Activated CD4-positive, alpha-beta T cell treated with anti-CD3 and anti-CD28 coated beads for 36 hours (primary cell): ENCODE measurements around the gene ZXDC. TPM values are rescaled to one million over a fixed set of nuclear protein-coding genes. Genes with fewer than 3 reads are reported as not detected.
A peak's percentile ranks its signal among the peaks of the same experiment; 100 is the strongest.

ENCODE experiments used
- ATAC-seq: fragments of 200-7000 bp; cut with Tn5 transposase; one replicate; pipeline ENCODE4 v1.10.0; 2021; ENCODE audit warnings: mild to moderate bottlenecking, moderate library complexity
- CTCF ChIA-PET: fragments of 350-600 bp; sonication (Branson Sonifier 250); formaldehyde crosslinking; loops from one replicate; lab custom pipeline; 2021; ENCODE audit warnings: antibody characterized with exemption; lab: Charles Lee
- POLR2A ChIA-PET: fragments of 350-600 bp; sonication (Branson Sonifier 250); formaldehyde crosslinking; loops from one replicate; lab custom pipeline; 2021; ENCODE audit warnings: antibody characterized with exemption, inconsistent platforms; lab: Charles Lee
- DNase-seq: peaks from one replicate; pipeline ENCODE4 v3.0.0-alpha.2; 2020
- H3K27ac Mint-ChIP-seq: one replicate; pipeline ENCODE4 v1.8.0; 2021; ENCODE audit warnings: mixed read lengths
- H3K27me3 Mint-ChIP-seq: one replicate; pipeline ENCODE4 v1.8.0; 2021; ENCODE audit warnings: mixed read lengths
- H3K36me3 Mint-ChIP-seq: one replicate; pipeline ENCODE4 v1.8.0; 2021; ENCODE audit warnings: low read depth, mixed read lengths
- H3K4me1 Mint-ChIP-seq: one replicate; pipeline ENCODE4 v1.8.0; 2021; ENCODE audit warnings: mixed read lengths
- H3K4me3 Mint-ChIP-seq: one replicate; pipeline ENCODE4 v1.8.0; 2021; ENCODE audit warnings: mild to moderate bottlenecking, moderate library complexity, mixed read lengths
- H3K9me3 Mint-ChIP-seq: one replicate; pipeline ENCODE4 v1.8.0; 2021; ENCODE audit warnings: low read depth, mixed read lengths
- intact Hi-C, 2 experiments: fragments of 100-400 bp; cut with DNase I in 1 of 2; cut with micrococcal nuclease in 1 of 2; formaldehyde crosslinking; loops; one replicate each; pipeline versions ENCODE4 v1.14.2 to v1.15.1; 2022 to 2024; cut with DNase I, micrococcal nuclease
- total RNA-seq, 2 experiments: library from RNA; stranded (reverse); gene quantifications; one replicate each; pipeline ENCODE4 v1.2.3, GENCODE V29; 2021

The ZXDC gene, protein sequence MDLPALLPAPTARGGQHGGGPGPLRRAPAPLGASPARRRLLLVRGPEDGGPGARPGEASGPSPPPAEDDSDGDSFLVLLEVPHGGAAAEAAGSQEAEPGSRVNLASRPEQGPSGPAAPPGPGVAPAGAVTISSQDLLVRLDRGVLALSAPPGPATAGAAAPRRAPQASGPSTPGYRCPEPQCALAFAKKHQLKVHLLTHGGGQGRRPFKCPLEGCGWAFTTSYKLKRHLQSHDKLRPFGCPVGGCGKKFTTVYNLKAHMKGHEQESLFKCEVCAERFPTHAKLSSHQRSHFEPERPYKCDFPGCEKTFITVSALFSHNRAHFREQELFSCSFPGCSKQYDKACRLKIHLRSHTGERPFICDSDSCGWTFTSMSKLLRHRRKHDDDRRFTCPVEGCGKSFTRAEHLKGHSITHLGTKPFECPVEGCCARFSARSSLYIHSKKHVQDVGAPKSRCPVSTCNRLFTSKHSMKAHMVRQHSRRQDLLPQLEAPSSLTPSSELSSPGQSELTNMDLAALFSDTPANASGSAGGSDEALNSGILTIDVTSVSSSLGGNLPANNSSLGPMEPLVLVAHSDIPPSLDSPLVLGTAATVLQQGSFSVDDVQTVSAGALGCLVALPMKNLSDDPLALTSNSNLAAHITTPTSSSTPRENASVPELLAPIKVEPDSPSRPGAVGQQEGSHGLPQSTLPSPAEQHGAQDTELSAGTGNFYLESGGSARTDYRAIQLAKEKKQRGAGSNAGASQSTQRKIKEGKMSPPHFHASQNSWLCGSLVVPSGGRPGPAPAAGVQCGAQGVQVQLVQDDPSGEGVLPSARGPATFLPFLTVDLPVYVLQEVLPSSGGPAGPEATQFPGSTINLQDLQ
- 10 to 100 TPM; 21.6 to 23.1 TPM for total RNA-seq

GRCh38 chr3:126475413-126476114, at the start of gene ZXDC:
ZXDC (minus strand) TSS chr3:126475891; CDS start chr3:126475865, 26 bp downstream.
- peak within 1 kb of the TSS; percentile 95 for H3K4me3 Mint-ChIP-seq
- H3K4me1 Mint-ChIP-seq = peaks cover 40% of the 10 kb centered on the region
- ChIA-PET POLR2A (no interaction called here), CTCF (interaction anchor here (0.6 to 2.1 kb wide), 5 partner anchors 9 to 127 kb away, joined by 3 to 7 read pairs (median 3); no protein-coding TSS in a partner anchor)
- ATAC-seq = peak; percentile 88
- peak within 1 kb of the TSS; percentile 91 for H3K27ac Mint-ChIP-seq
- H3K9me3 Mint-ChIP-seq = no peaks in the 10 kb centered on the region
- intact Hi-C loops = loop anchor here (1.0 to 10.0 kb wide), 16 partner anchors 118 to 1741 kb away; partner anchors contain the start of genes KLF15 (in 2 of the 2), SLC41A3 (in 2 of the 2), CHCHD6 (in 1 of the 2) and MCM2 (in 1 of the 2)
- H3K36me3 Mint-ChIP-seq = peaks cover 23% of the 10 kb centered on the region
- peak; percentile 96 for DNase-seq
- H3K27me3 Mint-ChIP-seq = no peaks in the 10 kb centered on the region

DNA sequence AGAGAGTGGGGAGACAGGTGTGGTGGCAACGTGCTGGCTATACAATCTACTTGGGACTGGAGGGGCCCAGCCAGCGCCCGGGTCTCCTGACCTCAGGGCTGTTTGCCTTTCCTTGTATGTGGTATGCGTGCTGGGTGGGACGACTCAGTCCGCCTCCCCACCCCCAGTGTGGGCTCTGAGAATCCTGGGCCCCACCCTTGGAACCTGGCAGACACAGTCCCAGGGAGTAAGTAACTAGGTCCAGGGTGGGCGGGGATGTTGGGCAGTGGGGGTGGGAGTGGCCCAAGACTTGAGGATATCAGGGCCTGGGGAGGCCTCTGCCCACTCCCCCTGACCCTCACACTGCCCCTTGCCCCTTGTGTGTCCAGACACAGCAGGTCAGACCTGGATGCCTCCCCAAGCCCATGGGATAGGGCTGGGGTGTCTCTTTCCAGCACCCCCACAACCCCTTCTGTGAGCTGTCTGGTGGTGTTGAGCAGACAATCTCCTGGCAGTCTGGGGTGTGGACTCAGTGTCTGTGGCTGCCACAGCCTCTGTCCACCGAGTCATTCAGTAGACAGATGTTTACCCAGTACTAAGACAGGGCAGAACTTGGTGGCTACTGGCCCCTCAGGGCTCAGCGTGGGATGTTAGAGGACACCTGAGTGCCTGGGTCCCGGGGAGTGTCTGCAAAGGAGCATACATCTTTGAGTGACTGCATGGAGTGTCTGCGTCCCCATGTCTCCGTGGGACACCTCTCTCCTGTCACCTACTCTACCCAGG, 49.6 kb upstream of the ZXDC start:
- Mint-ChIP-seq H3K4me3 (no peak overlapping the region), H3K9me3 (no peaks in the 10 kb centered on the region), H3K36me3 (no peaks in the 10 kb centered on the region), H3K4me1 (no peaks in the 10 kb centered on the region), H3K27me3 (peaks cover 7% of the 10 kb centered on the region), H3K27ac (no peak overlapping the region)
- ATAC-seq (no peak), DNase-seq (no peak)
- intact Hi-C loops = loop anchor here in 1 of 2 experiments (10.0 kb wide), 1 partner anchor 1020 kb away; no protein-coding TSS in a partner anchor
- ChIA-PET CTCF (interaction anchor here (0.7 kb wide), 1 partner anchor 1044 kb away, joined by 3 read pairs; no protein-coding TSS in a partner anchor), POLR2A (no interaction called here)

- Mint-ChIP-seq H3K4me3 (no peak overlapping the region), H3K36me3 (no peaks in the 10 kb centered on the region), H3K27ac (no peak overlapping the region), H3K27me3 (peaks cover 7% of the 10 kb centered on the region), H3K9me3 (no peaks in the 10 kb centered on the region), H3K4me1 (no peaks in the 10 kb centered on the region)
- ChIA-PET CTCF (interaction anchor here (0.7 kb wide), 1 partner anchor 1044 kb away, joined by 3 read pairs; no protein-coding TSS in a partner anchor), POLR2A (no interaction called here)
- no peak for ATAC-seq
- intact Hi-C loops = loop anchor here in 1 of 2 experiments (5.0 to 10.0 kb wide), 2 partner anchors 933 to 1020 kb away; no protein-coding TSS in a partner anchor
- DNase-seq = peak; percentile 36
Observed at GRCh38 chr3:126524429-126524988, 48.8 kb upstream of the ZXDC start.

DNA sequence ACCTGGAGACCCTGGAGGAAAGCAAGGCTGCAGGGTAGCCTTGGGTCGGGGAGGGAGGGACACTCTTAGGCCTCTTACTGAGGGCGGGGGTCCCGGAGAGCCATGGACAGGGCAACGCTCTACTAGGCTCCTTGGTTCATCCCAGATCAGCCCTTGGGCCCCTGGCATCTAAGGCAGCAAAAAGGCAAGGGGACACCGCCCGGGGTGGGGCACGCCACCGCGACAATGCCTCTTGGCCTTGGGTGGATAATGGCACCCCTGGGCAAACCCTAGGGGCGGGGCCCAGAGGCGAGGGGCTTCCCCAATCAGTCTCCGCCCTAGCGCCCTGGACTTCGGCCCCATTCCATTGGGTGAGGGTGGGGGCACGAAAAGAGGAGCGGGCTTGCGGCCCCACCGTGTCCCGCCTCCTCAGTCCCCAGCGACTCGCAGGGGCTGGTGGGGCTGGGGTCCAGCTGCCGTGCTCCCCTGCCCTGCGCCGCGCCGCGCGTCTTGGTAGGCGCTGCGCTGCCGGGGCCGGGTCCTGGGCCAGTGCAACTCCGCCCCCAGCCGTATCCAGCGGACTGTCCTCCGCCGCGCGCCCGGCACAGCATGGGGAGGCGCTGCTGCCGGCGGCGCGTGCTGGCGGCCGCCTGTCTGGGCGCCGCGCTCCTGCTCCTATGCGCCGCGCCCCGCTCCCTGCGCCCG, 48.2 kb upstream of the ZXDC start, which contains the start of gene CHST13:
Gene CHST13 (plus strand): TSS at position 411 of the 684 bp plus-strand sequence. CDS start 178 bp downstream, at position 589.
- DNase-seq (peak; percentile 32), ATAC-seq (peak; percentile 63)
- ChIA-PET CTCF (interaction anchor here (0.7 to 1.8 kb wide), 3 partner anchors 10 to 217 kb away, joined by 7 to 14 read pairs (median 9); no protein-coding TSS in a partner anchor), POLR2A (no interaction called here)
- H3K4me3 Mint-ChIP-seq = no peak within 1 kb of the TSS
- no peak within 1 kb of the TSS for H3K27ac Mint-ChIP-seq
- H3K27me3 Mint-ChIP-seq = peaks cover 7% of the 10 kb centered on the region
- no peaks in the 10 kb centered on the region for H3K9me3 Mint-ChIP-seq
- intact Hi-C loops = loop anchor here in 1 of 2 experiments (5.0 to 10.0 kb wide), 2 partner anchors 933 to 1021 kb away; no protein-coding TSS in a partner anchor
- H3K4me1 Mint-ChIP-seq = no peaks in the 10 kb centered on the region
- no peaks in the 10 kb centered on the region for H3K36me3 Mint-ChIP-seq

GRCh38 chr3:126522363-126522788, 46.7 kb upstream of the ZXDC start:
- Mint-ChIP-seq H3K27ac (no peak overlapping the region), H3K36me3 (no peaks in the 10 kb centered on the region), H3K27me3 (peaks cover 7% of the 10 kb centered on the region), H3K4me3 (no peak overlapping the region), H3K9me3 (no peaks in the 10 kb centered on the region), H3K4me1 (no peaks in the 10 kb centered on the region)
- DNase-seq (peak; percentile 53), ATAC-seq (no peak)
- POLR2A ChIA-PET = no interaction called here
- CTCF ChIA-PET = interaction anchor here (0.6 to 1.8 kb wide), 17 partner anchors 9 to 1026 kb away, joined by 3 to 14 read pairs (median 3); no protein-coding TSS in a partner anchor
- intact Hi-C loops = loop anchor here (1.0 to 10.0 kb wide), 4 partner anchors 933 to 1025 kb away; no protein-coding TSS in a partner anchor

GRCh38 chr3:126521122-126521891, 45.6 kb upstream of the ZXDC start:
- CTCF ChIA-PET = interaction anchor here (0.6 to 1.8 kb wide), 3 partner anchors 11 to 139 kb away, joined by 3 to 7 read pairs (median 3); no protein-coding TSS in a partner anchor
- intact Hi-C loops = loop anchor here in 1 of 2 experiments (5.0 to 10.0 kb wide), 2 partner anchors 936 to 1023 kb away; no protein-coding TSS in a partner anchor
- no peak overlapping the region for H3K4me3 Mint-ChIP-seq
- H3K9me3 Mint-ChIP-seq = no peaks in the 10 kb centered on the region
- H3K27me3 Mint-ChIP-seq = peaks cover 7% of the 10 kb centered on the region
- POLR2A ChIA-PET = no interaction called here
- DNase-seq = no peak
- H3K27ac Mint-ChIP-seq = no peak overlapping the region
- no peaks in the 10 kb centered on the region for H3K4me1 Mint-ChIP-seq
- no peaks in the 10 kb centered on the region for H3K36me3 Mint-ChIP-seq
- ATAC-seq = no peak

- H3K27me3 Mint-ChIP-seq = peaks cover 7% of the 10 kb centered on the region
- no peaks in the 10 kb centered on the region for H3K9me3 Mint-ChIP-seq
- H3K4me1 Mint-ChIP-seq = no peaks in the 10 kb centered on the region
- no peak for ATAC-seq
- intact Hi-C loops = loop anchor here in 1 of 2 experiments (5.0 to 10.0 kb wide), 2 partner anchors 938 to 1025 kb away; no protein-coding TSS in a partner anchor
- H3K27ac Mint-ChIP-seq = no peak overlapping the region
- no peak overlapping the region for H3K4me3 Mint-ChIP-seq
- POLR2A ChIA-PET = no interaction called here
- no peak for DNase-seq
- H3K36me3 Mint-ChIP-seq = no peaks in the 10 kb centered on the region
- CTCF ChIA-PET = interaction anchor here (0.5 kb wide), 1 partner anchor 63 kb away, joined by 3 read pairs; no protein-coding TSS in a partner anchor
Observed at GRCh38 chr3:126519506-126520455, 44.1 kb upstream of the ZXDC start.

- no peak for ATAC-seq
- POLR2A ChIA-PET = no interaction called here
- CTCF ChIA-PET = no interaction called here
- intact Hi-C loops = no loop called here
- H3K4me3 Mint-ChIP-seq = no peak overlapping the region
- no peaks in the 10 kb centered on the region for H3K36me3 Mint-ChIP-seq
- no peak overlapping the region for H3K27ac Mint-ChIP-seq
- no peaks in the 10 kb centered on the region for H3K9me3 Mint-ChIP-seq
- no peak for DNase-seq
- no peaks in the 10 kb centered on the region for H3K4me1 Mint-ChIP-seq
- H3K27me3 Mint-ChIP-seq = peaks cover 7% of the 10 kb centered on the region
Observed at GRCh38 chr3:126518779-126519177, 43.1 kb upstream of the ZXDC start.
